ENCODE results near the gene NACAD.

The NACAD gene

GRCh38 chr7:45073031-45073785, 15.6 kb downstream of the NACAD start:
- no peak for DNase-seq

GRCh38 chr7:45072131-45073030, 16.4 kb downstream of the NACAD start:
- no peak for DNase-seq

- DNase-seq: no peak
Measured at GRCh38 chr7:45071528-45071927, 17.2 kb downstream of the NACAD start.

- no peak for DNase-seq
Measured at GRCh38 chr7:45070254-45070642, 18.5 kb downstream of the NACAD start.

GRCh38 chr7:45069444-45070253, 19.1 kb downstream of the NACAD start:
- no peak for DNase-seq

- no peak for DNase-seq
Measured at GRCh38 chr7:45068236-45069023, 20.3 kb downstream of the NACAD start.

GRCh38 chr7:45067582-45067981, 21.2 kb downstream of the NACAD start:
- no peak for DNase-seq

GRCh38 chr7:45066409-45066808, 22.4 kb downstream of the NACAD start:
- no peak for DNase-seq

- DNase-seq: no peak
Measured at GRCh38 chr7:45065031-45065995, 23.5 kb downstream of the NACAD start.

- no peak for DNase-seq
Measured at GRCh38 chr7:45064047-45064725, 24.6 kb downstream of the NACAD start.

- DNase-seq: no peak
Measured at GRCh38 chr7:45061806-45062425, 26.9 kb downstream of the NACAD start.

GRCh38 chr7:45061352-45061751, 27.4 kb downstream of the NACAD start:
- DNase-seq: no peak

- DNase-seq: no peak
Measured at GRCh38 chr7:45060295-45060694, 28.5 kb downstream of the NACAD start.

- DNase-seq: no peak
Measured at GRCh38 chr7:45057878-45058277, 30.9 kb downstream of the NACAD start.

GRCh38 chr7:45055594-45056219, 33.1 kb downstream of the NACAD start:
- DNase-seq: no peak

- DNase-seq: no peak
Measured at GRCh38 chr7:45055016-45055415, 33.8 kb downstream of the NACAD start.

GRCh38 chr7:45054442-45054841, 34.3 kb downstream of the NACAD start:
- no peak for DNase-seq

- DNase-seq: no peak
Measured at GRCh38 chr7:45053941-45054340, 34.8 kb downstream of the NACAD start.

- DNase-seq: no peak
Measured at GRCh38 chr7:45053401-45053800, 35.4 kb downstream of the NACAD start.
